Measurements from ENCODE around the gene NCOA3.

DNA sequence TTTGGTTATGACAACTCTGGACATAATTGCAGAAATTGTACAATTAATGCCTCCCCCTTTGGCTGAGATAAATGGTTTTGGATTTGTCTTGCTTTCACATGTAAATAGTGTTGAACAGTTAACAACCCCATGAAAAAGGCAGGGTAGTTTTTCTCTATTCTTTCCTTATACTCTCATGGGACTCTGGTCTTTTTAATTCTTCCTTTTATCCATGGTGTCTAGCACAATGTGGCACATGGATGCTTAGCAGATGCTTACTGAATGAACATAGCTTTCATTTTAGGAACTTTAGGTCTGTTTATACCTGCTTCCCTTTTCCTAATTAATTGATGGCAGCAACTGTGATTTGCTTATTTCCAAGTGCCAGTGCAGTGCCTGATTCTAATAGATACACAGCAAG, 75.6 kb downstream of the NCOA3 start:
- TF ChIP-seq, protein P1, sequence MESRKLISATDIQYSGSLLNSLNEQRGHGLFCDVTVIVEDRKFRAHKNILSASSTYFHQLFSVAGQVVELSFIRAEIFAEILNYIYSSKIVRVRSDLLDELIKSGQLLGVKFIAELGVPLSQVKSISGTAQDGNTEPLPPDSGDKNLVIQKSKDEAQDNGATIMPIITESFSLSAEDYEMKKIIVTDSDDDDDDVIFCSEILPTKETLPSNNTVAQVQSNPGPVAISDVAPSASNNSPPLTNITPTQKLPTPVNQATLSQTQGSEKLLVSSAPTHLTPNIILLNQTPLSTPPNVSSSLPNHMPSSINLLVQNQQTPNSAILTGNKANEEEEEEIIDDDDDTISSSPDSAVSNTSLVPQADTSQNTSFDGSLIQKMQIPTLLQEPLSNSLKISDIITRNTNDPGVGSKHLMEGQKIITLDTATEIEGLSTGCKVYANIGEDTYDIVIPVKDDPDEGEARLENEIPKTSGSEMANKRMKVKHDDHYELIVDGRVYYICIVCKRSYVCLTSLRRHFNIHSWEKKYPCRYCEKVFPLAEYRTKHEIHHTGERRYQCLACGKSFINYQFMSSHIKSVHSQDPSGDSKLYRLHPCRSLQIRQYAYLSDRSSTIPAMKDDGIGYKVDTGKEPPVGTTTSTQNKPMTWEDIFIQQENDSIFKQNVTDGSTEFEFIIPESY (IDR thresholded peaks at IDR 0.05; ENCODE audit: borderline replicate concordance, low read depth), result no peak
- TF ChIP-seq EP300 (IDR thresholded peaks at IDR 0.05; ENCODE audit: borderline replicate concordance in 1 of 2, low read depth in 1 of 2, low read length in 1 of 2) (no peak), SMC3 (IDR thresholded peaks at IDR 0.05; ENCODE audit: low read depth, low read length) (no peak), RAD21 (IDR thresholded peaks at IDR 0.05; ENCODE audit: low read length) (no peak), MAX (IDR thresholded peaks at IDR 0.05; ENCODE audit: low read depth) (no peak), NFIC (IDR thresholded peaks at IDR 0.05; ENCODE audit: borderline replicate concordance) (no peak), POLR2AphosphoS5 (IDR thresholded peaks at IDR 0.05; ENCODE audit: low read depth, low read length) (no peak), ELF1 (IDR thresholded peaks at IDR 0.05) (no peak), CTCF (IDR thresholded peaks at IDR 0.05) (no peak), PBX3 (IDR thresholded peaks at IDR 0.05) (no peak), RCOR1 (IDR thresholded peaks at IDR 0.05; ENCODE audit: low read length) (no peak)
- TF ChIP-seq, protein P2, sequence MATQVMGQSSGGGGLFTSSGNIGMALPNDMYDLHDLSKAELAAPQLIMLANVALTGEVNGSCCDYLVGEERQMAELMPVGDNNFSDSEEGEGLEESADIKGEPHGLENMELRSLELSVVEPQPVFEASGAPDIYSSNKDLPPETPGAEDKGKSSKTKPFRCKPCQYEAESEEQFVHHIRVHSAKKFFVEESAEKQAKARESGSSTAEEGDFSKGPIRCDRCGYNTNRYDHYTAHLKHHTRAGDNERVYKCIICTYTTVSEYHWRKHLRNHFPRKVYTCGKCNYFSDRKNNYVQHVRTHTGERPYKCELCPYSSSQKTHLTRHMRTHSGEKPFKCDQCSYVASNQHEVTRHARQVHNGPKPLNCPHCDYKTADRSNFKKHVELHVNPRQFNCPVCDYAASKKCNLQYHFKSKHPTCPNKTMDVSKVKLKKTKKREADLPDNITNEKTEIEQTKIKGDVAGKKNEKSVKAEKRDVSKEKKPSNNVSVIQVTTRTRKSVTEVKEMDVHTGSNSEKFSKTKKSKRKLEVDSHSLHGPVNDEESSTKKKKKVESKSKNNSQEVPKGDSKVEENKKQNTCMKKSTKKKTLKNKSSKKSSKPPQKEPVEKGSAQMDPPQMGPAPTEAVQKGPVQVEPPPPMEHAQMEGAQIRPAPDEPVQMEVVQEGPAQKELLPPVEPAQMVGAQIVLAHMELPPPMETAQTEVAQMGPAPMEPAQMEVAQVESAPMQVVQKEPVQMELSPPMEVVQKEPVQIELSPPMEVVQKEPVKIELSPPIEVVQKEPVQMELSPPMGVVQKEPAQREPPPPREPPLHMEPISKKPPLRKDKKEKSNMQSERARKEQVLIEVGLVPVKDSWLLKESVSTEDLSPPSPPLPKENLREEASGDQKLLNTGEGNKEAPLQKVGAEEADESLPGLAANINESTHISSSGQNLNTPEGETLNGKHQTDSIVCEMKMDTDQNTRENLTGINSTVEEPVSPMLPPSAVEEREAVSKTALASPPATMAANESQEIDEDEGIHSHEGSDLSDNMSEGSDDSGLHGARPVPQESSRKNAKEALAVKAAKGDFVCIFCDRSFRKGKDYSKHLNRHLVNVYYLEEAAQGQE (IDR thresholded peaks at IDR 0.05; ENCODE audit: low read depth, low read length), result no peak

Measured in SK-N-SH (cell line).